Activated CD8-positive, alpha-beta memory T cell treated with anti-CD3 and anti-CD28 coated beads, Interleukin-2, amount 50 U/mL, for 4 hours (primary cell): Measurements from ENCODE around the gene MEIS1.

Experiments used
- DNase-seq: peaks from one replicate; pipeline ENCODE4 v3.0.0-alpha.2; 2020

MEIS1 gene

DNA sequence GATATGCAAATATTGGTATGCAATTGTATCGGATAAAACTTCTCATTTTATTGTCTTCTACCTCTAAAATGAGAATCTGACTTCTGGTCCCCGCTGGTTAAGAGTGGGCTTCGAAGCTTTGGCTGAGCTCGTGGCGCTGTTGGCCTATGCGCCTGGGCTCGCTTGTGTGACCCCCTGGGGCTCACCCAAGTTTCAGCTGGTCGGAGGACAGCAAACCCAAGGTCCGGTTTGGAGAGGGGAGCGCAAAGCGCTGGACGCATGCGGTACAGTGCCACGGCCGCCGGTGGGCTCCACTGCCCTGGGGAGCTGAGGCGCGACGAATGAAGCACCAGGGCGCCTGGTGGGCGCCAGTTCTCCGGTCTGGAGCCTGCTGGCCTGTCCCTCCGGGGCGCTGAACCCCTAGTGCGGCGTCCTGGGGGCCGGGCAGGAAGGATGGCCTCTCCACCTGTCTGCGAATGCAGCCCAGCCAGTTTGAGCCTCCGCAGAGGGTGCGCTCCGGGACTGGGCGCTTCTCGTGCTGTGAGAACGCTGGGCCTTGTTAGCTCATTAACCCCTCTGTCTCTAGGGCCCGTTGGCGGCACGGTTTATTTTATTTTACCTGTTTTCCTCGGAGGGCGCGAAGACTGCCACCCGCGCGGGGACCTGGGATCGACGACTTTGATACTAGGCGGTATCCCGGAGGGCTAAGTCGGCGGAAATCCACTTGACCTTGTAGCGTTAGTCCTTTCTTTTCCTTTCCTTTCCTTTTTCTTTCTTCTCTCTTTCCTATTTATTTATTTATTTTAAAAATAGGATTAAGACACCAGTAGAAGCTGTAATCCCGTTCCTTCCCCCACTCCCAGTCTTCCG lies 10.4 kb downstream of the MEIS1 start:
- DNase-seq: no peak

DNA sequence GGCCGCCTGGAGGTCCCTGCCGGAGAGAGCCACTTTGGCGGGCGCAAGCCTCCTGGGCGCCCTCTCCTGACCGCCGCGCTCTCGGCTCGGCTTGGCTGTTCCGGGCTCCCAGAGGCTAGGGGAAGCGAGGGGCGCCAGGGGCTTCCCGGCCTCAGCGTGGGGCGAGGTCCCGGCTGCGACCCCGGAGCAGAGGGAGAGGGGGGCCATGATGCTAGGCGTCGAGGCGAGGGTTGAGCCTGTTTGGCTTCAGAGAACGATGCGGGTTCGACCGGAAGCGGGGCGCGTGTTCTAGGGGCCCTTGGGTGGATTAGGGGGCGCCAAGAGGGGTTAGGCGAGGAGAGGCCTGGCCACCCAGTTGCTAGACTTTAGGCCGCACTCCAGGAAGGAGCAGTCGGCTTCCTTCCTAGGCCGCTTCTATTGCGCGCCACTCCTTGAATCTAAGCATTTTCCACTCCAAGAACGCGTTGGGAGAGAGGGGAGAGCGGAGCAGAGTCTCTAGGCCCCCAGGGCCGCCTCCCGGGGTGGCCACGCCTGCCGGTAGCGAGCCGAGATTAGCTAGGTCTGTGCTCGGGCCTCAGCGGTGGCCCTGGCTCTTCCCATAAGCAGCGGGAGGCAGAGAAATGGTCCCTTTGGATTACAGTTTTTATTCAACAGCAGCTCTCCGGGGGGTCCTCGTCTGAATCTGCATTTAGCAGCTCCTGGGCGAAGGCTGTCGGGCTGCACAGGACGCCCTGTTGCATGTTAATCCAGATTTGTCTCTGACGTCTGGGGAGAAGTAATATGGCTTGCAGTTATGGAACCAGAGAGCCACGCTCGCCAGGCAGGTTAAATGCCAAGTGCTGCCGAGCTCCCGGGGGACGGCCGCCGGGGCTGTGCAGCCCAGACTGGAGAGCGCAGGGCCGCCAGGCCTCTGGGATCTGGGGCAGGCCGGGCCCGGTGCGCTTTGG lies 11.3 kb downstream of the MEIS1 start:
- DNase-seq: no peak

GRCh38 chr2:66446941-66447340 lies 12.0 kb downstream of the MEIS1 start:
- no peak for DNase-seq

- DNase-seq: no peak
Measured at GRCh38 chr2:66447677-66448076, 12.8 kb downstream of the MEIS1 start.

GRCh38 chr2:66448136-66448991 lies 13.4 kb downstream of the MEIS1 start:
- DNase-seq: no peak

- DNase-seq: no peak
Measured at GRCh38 chr2:66452214-66452613, 17.3 kb downstream of the MEIS1 start.

GRCh38 chr2:66452917-66453316 lies 18.0 kb downstream of the MEIS1 start:
- DNase-seq: no peak

DNA sequence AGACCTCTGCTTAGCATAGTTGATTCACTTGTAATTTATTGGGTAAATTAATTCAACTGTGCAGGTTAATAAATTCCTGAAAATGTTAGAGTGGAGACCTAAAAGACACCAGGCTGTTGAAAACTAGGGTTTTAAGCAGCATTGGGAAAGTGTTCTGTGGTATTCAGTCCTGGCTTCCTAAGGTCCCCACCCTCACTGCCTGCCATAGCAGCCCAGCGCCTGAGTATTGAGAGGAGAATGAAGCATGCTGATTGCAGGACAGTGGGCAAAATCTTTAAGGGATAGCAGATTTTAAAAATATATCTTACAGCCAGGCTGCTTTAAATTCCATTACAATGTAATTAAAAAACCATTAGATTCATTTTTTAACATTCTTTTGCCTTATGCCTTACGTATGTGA lies 20.6 kb downstream of the MEIS1 start:
- no peak for DNase-seq

GRCh38 chr2:66456183-66457041 lies 21.5 kb downstream of the MEIS1 start:
- DNase-seq: no peak

GRCh38 chr2:66457545-66457944 lies 22.6 kb downstream of the MEIS1 start:
- DNase-seq: no peak

GRCh38 chr2:66460031-66460430 lies 25.1 kb downstream of the MEIS1 start:
- no peak for DNase-seq

GRCh38 chr2:66461001-66461663 lies 26.2 kb downstream of the MEIS1 start:
- DNase-seq: no peak

GRCh38 chr2:66461664-66462500 lies 27.0 kb downstream of the MEIS1 start:
- DNase-seq: no peak

DNA sequence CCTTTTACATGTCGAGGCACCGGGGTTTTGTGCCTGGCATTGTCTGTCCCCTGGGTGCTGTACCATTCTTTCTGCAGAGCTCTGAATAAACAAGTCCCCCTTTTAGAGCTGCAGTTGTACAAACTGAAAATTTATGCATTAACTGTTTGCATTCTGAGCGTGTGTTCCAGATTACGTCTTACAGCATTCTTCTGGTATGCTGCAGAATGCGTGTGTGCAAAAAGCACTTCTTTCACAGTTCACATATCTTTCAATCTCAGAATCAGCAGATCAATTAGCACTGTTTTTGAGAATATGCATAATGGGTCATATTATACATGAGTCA lies 27.5 kb downstream of the MEIS1 start:
- DNase-seq: no peak

DNA sequence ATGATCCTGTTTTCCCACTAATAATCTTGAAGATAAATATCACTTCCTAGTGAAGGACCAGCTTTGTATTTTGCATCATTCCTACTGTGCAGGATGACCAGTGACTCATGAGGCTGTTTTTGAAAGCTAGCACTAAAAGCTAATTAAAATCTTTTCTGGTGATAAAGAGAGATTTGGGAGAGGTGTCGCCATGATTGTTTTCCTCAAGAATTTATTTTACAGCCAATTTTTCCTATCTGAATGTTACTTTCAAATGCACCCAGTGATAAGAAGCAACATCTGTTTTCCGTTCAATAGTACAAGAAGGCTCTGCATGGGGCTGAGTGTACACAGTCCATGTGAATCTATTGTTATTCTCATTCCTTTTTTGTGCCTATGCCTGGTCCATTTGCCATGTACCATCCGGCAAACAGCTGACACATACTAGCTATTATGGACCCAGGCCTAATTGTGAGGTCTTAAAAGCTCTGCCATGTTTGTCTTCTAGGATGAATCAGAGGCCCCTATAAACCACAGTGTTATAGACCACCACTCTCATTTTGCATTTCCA lies 28.4 kb downstream of the MEIS1 start:
- DNase-seq: no peak

- DNase-seq: no peak
Measured at GRCh38 chr2:66464930-66465637, 30.2 kb downstream of the MEIS1 start.

DNA sequence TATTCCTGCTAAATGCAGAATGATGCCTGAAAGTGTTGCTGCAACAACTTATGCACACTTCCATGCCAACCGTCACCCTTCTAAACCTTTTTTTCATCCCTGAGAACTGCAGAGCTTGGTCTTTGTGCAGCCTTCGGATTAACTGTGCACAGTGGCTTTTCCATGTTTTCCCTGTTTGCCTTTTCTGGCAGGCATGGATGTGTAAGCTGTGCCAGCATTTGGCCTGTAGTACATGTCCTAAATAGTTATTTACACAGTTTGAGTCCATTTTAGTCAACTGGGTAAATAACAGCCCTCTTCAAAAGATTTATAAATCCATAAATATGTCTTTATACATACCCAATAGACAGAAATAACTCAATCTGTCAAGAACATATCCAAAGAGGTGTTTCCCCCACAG lies 31.5 kb downstream of the MEIS1 start:
- DNase-seq: no peak

DNA sequence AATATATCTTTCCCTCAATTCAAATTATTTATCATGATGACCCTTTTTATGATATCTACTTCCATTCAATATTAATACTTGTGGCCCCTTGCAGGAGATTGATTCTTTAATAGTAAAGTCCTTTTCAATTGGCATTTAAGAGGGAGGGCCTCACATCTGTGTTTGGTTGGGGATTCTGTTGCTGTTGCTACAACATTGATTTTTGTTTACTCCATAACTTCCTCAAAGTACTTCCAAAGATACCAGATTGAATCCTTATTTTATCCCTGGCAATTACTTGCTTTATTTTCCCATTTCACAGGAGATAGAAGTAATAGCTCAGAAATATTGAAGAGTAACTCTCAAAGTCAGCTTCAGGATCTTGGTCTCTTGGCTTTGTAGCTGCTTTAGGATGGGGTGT lies 32.8 kb downstream of the MEIS1 start:
- no peak for DNase-seq

- no peak for DNase-seq
Measured at GRCh38 chr2:66469214-66469902, 34.4 kb downstream of the MEIS1 start.
